ENCODE results near the gene FAM222A.

Gene FAM222A

DNA sequence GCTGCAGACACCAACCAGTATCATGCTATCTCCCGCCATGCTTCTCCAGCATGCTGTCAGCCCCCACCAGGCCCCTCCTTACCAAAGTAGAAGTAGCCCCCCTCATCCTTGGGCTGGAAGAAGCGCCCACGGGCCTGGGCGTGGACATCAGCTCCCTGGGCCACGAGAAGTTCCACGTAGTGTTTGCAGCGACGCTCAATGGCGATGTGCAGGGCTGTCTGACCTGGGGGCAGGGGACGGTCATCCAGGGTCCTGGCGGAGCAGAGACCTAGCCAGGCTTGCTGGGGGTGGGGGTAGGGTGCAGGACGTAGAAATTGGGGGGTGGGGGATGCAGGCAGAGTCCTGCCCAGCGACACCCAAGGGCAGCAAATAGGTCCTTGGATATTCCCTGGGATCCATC is 86.9 kb downstream of the FAM222A start:
- TF ChIP-seq, protein P1, sequence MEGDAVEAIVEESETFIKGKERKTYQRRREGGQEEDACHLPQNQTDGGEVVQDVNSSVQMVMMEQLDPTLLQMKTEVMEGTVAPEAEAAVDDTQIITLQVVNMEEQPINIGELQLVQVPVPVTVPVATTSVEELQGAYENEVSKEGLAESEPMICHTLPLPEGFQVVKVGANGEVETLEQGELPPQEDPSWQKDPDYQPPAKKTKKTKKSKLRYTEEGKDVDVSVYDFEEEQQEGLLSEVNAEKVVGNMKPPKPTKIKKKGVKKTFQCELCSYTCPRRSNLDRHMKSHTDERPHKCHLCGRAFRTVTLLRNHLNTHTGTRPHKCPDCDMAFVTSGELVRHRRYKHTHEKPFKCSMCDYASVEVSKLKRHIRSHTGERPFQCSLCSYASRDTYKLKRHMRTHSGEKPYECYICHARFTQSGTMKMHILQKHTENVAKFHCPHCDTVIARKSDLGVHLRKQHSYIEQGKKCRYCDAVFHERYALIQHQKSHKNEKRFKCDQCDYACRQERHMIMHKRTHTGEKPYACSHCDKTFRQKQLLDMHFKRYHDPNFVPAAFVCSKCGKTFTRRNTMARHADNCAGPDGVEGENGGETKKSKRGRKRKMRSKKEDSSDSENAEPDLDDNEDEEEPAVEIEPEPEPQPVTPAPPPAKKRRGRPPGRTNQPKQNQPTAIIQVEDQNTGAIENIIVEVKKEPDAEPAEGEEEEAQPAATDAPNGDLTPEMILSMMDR (IDR thresholded peaks at IDR 0.05; ENCODE audit: extremely low read depth, insufficient read depth, missing control alignments): no peak
- in situ Hi-C loops (cut with MboI; ENCODE audit: low pct_unique_long_range_greater_than_20kb, low sequenced_read_pairs, unreplicated experiment): no loop called here
- no peak for DNase-seq (ENCODE audit: low spot score)

DNA sequence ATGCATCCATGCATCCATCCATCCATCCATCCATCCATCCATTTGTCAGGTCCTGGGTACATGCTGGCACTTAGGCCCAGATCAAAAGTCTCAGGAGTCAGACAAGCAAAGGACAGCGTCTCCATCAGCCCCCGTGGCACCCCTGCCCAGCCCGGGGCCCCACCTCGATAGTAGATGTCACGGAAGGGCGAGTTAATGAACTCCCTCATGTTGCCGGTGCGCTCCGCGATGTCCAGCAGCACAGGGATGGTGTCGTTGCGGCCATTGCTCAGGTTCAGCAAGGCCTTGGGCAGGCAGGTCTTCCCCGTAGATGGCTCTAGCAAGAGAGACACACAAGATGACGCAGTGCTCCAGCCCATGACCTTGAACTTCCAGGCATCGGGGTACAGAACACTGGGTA is 89.2 kb downstream of the FAM222A start:
- in situ Hi-C loops (cut with MboI; ENCODE audit: low pct_unique_long_range_greater_than_20kb, low sequenced_read_pairs, unreplicated experiment): no loop called here
- TF ChIP-seq, protein P1 (IDR thresholded peaks at IDR 0.05; ENCODE audit: extremely low read depth, insufficient read depth, missing control alignments): no peak
- DNase-seq (ENCODE audit: low spot score): no peak

DNA sequence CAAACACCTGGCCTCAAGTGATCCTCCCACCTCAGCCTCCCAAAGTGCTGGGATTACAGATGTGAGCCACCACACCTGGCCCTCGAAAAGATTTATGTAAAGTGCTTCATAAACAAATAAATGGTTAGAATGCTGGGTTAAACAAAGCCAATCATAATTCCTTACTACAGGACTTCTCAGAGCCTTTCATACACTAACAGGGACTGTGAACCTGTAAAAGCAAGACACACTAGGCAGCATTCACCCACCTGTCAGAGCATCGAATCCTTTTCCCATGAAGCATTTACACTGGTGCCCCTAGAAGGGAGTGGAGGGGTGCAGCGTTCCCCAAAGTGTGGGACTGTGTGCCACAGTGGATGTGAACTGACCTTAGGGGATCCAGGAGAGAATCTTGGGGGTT is 90.1 kb downstream of the FAM222A start:
- no peak for DNase-seq (ENCODE audit: low spot score)
- in situ Hi-C loops (cut with MboI; ENCODE audit: low pct_unique_long_range_greater_than_20kb, low sequenced_read_pairs, unreplicated experiment): no loop called here
- TF ChIP-seq, protein P1 (IDR thresholded peaks at IDR 0.05; ENCODE audit: extremely low read depth, insufficient read depth, missing control alignments): no peak

DNA sequence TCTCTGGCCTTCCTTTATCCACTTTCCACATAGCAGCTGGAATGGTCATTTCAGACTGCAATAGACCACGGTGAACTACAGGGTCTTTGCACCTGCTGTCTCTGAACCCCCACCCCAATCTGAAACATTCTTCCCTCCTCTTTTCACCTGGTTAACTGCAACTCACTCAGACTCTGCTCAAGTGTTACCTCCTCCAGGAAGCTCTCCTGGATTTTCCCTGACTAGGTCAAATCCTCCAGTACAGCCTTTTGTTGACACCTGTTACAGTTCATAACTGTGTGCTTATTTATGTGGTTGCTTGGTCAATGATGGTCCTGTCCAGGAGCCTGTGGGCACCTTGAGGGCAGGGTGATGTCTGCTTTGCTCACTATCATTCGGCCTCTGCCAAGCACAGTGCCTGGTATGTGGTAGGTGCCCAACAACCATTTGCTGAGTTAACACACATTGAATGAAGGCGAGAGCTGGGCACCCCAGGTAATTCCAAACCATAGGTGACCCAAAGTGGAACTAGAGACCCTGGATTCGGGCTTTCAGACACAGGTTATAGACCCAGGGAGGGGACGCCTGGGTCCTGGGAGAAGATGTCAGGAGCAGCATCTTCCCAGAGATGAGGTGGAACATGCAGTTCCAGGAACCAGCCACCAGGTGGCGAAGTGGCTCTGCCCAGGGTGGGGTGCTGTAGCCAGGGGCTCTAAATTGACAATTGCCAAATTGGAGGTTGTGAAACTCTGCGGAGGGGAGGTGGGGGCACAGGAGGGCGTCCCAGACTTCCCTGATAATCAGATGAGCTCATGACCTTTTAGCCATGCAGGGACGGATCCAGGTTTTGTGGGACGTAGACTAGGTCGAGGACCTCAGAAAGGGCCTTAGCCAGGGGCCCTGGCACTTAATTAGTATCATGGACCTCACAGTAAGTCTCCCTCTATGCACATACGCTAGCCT is 91.5 kb downstream of the FAM222A start:
- TF ChIP-seq, protein P1 (IDR thresholded peaks at IDR 0.05; ENCODE audit: extremely low read depth, insufficient read depth, missing control alignments): peak; percentile 92
- DNase-seq (ENCODE audit: low spot score): peak; percentile 85
- in situ Hi-C loops (cut with MboI; ENCODE audit: low pct_unique_long_range_greater_than_20kb, low sequenced_read_pairs, unreplicated experiment): no loop called here

DNA sequence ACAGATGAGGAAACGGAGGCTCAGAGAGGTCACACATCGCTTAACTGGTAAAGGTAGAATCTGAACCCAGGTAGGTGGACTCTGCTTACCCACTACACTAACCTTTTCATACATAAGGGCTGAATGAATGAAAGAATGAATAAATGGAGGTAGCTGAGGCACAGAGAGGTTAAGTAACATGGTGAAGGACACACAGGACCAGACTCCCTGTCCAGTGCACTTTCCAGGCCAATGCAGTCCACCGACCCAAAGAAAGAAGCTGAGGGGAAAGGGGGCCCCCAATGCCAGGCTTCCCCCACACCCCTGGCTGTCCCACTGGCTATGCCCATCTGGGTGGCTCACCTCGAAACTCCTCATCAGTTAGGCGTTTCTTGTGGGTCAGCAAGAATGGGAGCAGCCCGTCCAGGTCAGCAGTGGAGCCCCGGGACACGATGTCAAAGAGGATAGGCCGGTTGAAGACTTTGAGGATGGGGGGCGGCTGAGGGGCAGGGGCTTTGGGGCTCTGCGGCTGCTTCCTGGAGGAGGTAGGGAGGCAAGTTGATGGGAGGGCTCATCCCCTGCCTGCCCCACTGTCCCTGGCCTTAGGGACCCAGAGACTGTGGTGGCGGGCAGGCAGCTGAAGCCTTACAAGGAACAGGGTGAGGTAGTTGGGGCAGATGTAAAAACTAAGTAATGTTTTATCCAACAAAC is 94.5 kb downstream of the FAM222A start:
- in situ Hi-C loops (cut with MboI; ENCODE audit: low pct_unique_long_range_greater_than_20kb, low sequenced_read_pairs, unreplicated experiment): no loop called here
- TF ChIP-seq, protein P1 (IDR thresholded peaks at IDR 0.05; ENCODE audit: extremely low read depth, insufficient read depth, missing control alignments): no peak
- DNase-seq (ENCODE audit: low spot score): no peak

DNA sequence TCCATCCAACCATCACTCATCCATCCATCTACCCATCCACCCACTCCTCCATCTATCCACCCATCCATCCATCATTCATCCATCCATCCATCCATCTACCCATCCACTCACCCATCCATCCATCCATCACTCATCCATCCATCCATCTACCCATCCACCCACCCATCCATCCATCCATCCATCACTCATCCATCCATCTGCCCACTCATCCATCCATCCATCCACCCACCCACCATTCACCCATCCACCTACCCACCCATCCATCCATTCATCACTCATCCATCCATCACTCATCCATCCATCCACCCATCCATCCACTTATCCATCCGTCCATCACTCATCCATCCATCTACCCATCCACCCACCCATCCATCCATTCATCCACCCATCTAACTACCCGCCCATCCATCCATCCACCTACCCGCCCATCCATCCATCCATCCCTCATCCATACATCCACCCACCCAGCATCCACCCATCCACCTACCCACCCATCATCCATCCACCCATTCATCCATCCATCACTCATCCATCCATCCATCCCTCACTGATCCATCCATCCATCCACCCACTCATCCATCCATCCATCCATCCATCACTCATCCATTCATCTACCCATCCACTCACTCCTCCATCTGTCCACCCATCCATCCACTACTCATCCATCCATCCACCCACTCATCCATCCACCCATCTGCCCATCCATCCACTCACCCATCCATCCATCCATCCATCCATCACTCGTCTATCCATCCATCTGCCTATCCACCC is 95.4 kb downstream of the FAM222A start:
- no peak for DNase-seq (ENCODE audit: low spot score)
- TF ChIP-seq, protein P1 (IDR thresholded peaks at IDR 0.05; ENCODE audit: extremely low read depth, insufficient read depth, missing control alignments): no peak
- in situ Hi-C loops (cut with MboI; ENCODE audit: low pct_unique_long_range_greater_than_20kb, low sequenced_read_pairs, unreplicated experiment): no loop called here

Measured in GM13977 (cell line).